ENCODE results near the gene SLC35F4.

SLC35F4 gene

DNA sequence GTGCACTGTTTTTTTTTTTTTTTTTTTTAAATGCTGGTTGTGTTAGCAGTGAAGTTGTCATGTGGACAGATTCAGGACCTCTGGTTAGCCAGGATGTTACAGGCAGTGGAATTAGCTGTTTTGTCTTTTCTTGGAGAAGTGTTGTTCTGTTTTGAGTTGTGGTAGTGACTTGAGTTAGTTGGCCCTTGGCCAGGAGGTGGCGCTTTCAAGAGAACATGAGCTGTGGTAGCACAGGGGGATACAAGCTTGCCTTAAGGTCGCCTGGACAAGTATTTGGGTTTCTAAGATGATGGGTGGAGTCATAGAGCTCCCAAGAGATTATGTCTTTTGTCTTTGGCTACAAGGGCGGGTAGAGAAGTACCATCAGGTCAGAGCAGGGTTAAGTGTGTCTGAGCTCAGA, 338.9 kb downstream of the SLC35F4 start:
- H3K27me3 Mint-ChIP-seq = peaks cover 21% of the 10 kb centered on the region
- ATAC-seq = no peak
- DNase-seq = no peak
- H3K27ac Mint-ChIP-seq = peak overlapping the region in 1 of 2 donors; percentile 49
- H3K9me3 Mint-ChIP-seq = peaks cover 39 to 49% of the 10 kb centered on the region in 2 donors
- H3K4me3 Mint-ChIP-seq = no peak overlapping the region
- no peaks in the 10 kb centered on the region for H3K4me1 Mint-ChIP-seq

GRCh38 chr14:57519043-57519442, 346.8 kb downstream of the SLC35F4 start:
- ATAC-seq (no peak), DNase-seq (no peak)
- peaks cover 22% of the 10 kb centered on the region for H3K27me3 Mint-ChIP-seq
- H3K27ac Mint-ChIP-seq = no peak overlapping the region
- peaks cover 35 to 60% of the 10 kb centered on the region in 2 donors for H3K9me3 Mint-ChIP-seq
- no peak overlapping the region for H3K4me3 Mint-ChIP-seq
- H3K4me1 Mint-ChIP-seq = no peaks in the 10 kb centered on the region

All from stimulated activated naive CD8-positive, alpha-beta T cell treated with anti-CD3 and anti-CD28 coated beads, Interleukin-15, amount 100 ng/mL, for 72 hours (primary cell).